ENCODE data around the gene SBNO2.

SBNO2 gene

DNA sequence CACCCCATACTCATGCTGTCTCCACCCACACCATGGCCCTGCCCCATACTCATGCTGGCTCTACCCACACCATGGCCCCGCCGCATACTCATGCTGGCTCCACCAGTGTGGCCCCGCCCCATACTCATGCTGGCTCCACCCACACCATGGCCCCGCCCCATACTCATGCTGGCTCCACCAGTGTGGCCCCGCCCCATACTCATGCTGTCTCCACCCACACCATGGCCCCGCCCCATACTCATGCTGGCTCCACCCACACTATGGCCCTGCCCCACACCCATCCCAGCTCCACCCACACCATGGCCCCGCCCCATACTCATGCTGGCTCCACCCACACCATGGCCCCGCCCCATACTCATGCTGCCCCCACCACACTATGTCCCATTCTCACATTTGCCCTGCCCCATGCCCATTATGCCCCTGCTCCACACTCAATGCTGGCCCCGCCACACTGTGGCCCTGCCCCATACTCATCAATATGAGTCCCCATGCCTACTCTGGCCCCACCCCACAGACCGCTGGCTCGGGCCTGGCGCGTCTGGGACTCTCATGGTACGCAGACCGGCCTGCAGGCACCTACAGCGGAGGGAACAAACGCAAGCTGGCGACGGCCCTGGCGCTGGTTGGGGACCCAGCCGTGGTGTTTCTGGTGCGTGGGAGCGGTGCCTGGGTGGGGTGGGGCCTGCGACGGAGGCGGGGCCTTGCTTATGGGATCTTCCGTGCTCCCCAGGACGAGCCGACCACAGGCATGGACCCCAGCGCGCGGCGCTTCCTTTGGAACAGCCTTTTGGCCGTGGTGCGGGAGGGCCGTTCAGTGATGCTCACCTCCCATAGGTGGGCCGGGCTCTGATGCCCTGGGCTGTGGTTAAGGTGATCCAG, 110.8 kb downstream of the SBNO2 start:
- WGBS (ENCODE audit: insufficient coverage), result 90% methylated on average over 18 of the region's 37 CpGs
- ChIA-PET POLR2A (no interaction called here), CTCF (interaction anchor here (0.6 to 3.8 kb wide), 5 partner anchors 10 to 50 kb away, joined by 3 to 18 read pairs (median 4); partner anchors contain the start of gene ABCA7)
- Histone ChIP-seq H3K36me3 (ENCODE audit: control insufficient read depth in 4 of 4, insufficient read depth in 4 of 4, low read length in 3 of 4) (peaks cover 0 to 10% (median 7%) of the 10 kb centered on the region in 4 experiments), H3K27me3 (replicated peaks in 2 of 5; ENCODE audit: control insufficient read depth in 4 of 5, insufficient read depth in 5 of 5, low read length in 4 of 5) (no peaks in the 10 kb centered on the region), H3K9me3 (ENCODE audit: control extremely low read depth in 1 of 5, control insufficient read depth in 4 of 5, insufficient read depth in 2 of 5, low read depth in 1 of 5, low read length in 4 of 5) (peaks cover 0 to 13% (median 7%) of the 10 kb centered on the region in 5 experiments), H3K4me3 (ENCODE audit: control insufficient read depth in 1 of 7, extremely low read depth in 1 of 7, insufficient read depth in 4 of 7, low read depth in 2 of 7, low read length in 6 of 7) (no peak overlapping the region), H3K4me1 (ENCODE audit: control extremely low read depth in 1 of 4, control insufficient read depth in 4 of 4, insufficient read depth in 4 of 4, low read length in 3 of 4) (peaks cover 0 to 34% (median 27%) of the 10 kb centered on the region in 4 experiments), H3K27ac (ENCODE audit: insufficient read depth in 1 of 2, low read depth in 1 of 2, low read length in 2 of 2, poor library complexity in 1 of 2, severe bottlenecking in 2 of 2) (no peak overlapping the region)
- DNase-seq, result peak; percentile 61 to 72 (median 67)

GRCh38 chr19:1062387-1063029, 111.6 kb downstream of the SBNO2 start:
- no peak overlapping the region for H3K27ac ChIP-seq (ENCODE audit: insufficient read depth in 1 of 2, low read depth in 1 of 2, low read length in 2 of 2, poor library complexity in 1 of 2, severe bottlenecking in 2 of 2)
- peaks cover 0 to 31% (median 22%) of the 10 kb centered on the region in 4 experiments for H3K4me1 ChIP-seq (ENCODE audit: control extremely low read depth in 1 of 4, control insufficient read depth in 4 of 4, insufficient read depth in 4 of 4, low read length in 3 of 4)
- WGBS (ENCODE audit: insufficient coverage), result 97% methylated on average over 14 of the region's 17 CpGs
- H3K9me3 ChIP-seq (ENCODE audit: control extremely low read depth in 1 of 5, control insufficient read depth in 4 of 5, insufficient read depth in 2 of 5, low read depth in 1 of 5, low read length in 4 of 5), result peaks cover 0 to 21% (median 14%) of the 10 kb centered on the region in 5 experiments
- H3K36me3 ChIP-seq (ENCODE audit: control insufficient read depth in 4 of 4, insufficient read depth in 4 of 4, low read length in 3 of 4), result peaks cover 0 to 16% (median 8%) of the 10 kb centered on the region in 4 experiments
- H3K27me3 ChIP-seq (replicated peaks in 2 of 5; ENCODE audit: control insufficient read depth in 4 of 5, insufficient read depth in 5 of 5, low read length in 4 of 5), result no peaks in the 10 kb centered on the region
- no peak overlapping the region for H3K4me3 ChIP-seq (ENCODE audit: control insufficient read depth in 1 of 7, extremely low read depth in 1 of 7, insufficient read depth in 4 of 7, low read depth in 2 of 7, low read length in 6 of 7)
- ChIA-PET CTCF (no interaction called here), POLR2A (no interaction called here)
- no peak for DNase-seq

GRCh38 chr19:1061987-1062386, 112.1 kb downstream of the SBNO2 start:
- Histone ChIP-seq H3K9me3 (ENCODE audit: control extremely low read depth in 1 of 5, control insufficient read depth in 4 of 5, insufficient read depth in 2 of 5, low read depth in 1 of 5, low read length in 4 of 5) (peaks cover 0 to 26% (median 19%) of the 10 kb centered on the region in 5 experiments), H3K4me3 (ENCODE audit: control insufficient read depth in 1 of 7, extremely low read depth in 1 of 7, insufficient read depth in 4 of 7, low read depth in 2 of 7, low read length in 6 of 7) (no peak overlapping the region), H3K36me3 (ENCODE audit: control insufficient read depth in 4 of 4, insufficient read depth in 4 of 4, low read length in 3 of 4) (peaks cover 0 to 18% (median 10%) of the 10 kb centered on the region in 4 experiments), H3K27ac (ENCODE audit: insufficient read depth in 1 of 2, low read depth in 1 of 2, low read length in 2 of 2, poor library complexity in 1 of 2, severe bottlenecking in 2 of 2) (no peak overlapping the region), H3K4me1 (ENCODE audit: control extremely low read depth in 1 of 4, control insufficient read depth in 4 of 4, insufficient read depth in 4 of 4, low read length in 3 of 4) (peaks cover 0 to 27% (median 21%) of the 10 kb centered on the region in 4 experiments), H3K27me3 (replicated peaks in 2 of 5; ENCODE audit: control insufficient read depth in 4 of 5, insufficient read depth in 5 of 5, low read length in 4 of 5) (no peaks in the 10 kb centered on the region)
- POLR2A ChIA-PET, result no interaction called here
- DNase-seq, result no peak
- 98% methylated on average over 20 of the region's 20 CpGs for WGBS (ENCODE audit: insufficient coverage)
- CTCF ChIA-PET, result no interaction called here

DNA sequence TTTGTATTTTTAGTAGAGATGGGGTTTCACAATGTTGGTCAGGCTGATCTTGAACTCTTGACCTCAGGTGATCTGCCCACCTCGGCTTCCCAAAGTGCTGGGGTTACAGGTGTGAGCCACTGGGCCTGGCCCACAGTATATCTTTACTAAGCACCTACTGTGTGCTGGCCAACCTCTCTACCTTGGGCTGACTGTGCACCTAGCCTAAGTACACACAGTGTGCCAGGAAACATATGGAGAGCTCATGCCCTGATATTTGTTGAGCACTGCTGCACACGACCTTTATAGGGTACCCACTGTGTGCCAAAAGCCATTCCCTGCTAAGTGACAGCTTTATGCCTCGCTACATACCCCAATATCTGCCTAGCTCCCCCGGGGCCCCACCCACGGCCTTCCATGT, 113.4 kb downstream of the SBNO2 start:
- CTCF ChIA-PET, result interaction anchor here (0.6 to 0.7 kb wide), 3 partner anchors 60 to 197 kb away, joined by 3 read pairs; partner anchors contain the start of gene GRIN3B
- DNase-seq, result no peak
- 93% methylated on average over 5 of the region's 5 CpGs for WGBS (ENCODE audit: insufficient coverage)
- Histone ChIP-seq H3K36me3 (ENCODE audit: control insufficient read depth in 4 of 4, insufficient read depth in 4 of 4, low read length in 3 of 4) (peaks cover 0 to 30% (median 22%) of the 10 kb centered on the region in 4 experiments), H3K4me3 (ENCODE audit: control insufficient read depth in 1 of 7, extremely low read depth in 1 of 7, insufficient read depth in 4 of 7, low read depth in 2 of 7, low read length in 6 of 7) (no peak overlapping the region), H3K27me3 (replicated peaks in 2 of 5; ENCODE audit: control insufficient read depth in 4 of 5, insufficient read depth in 5 of 5, low read length in 4 of 5) (no peaks in the 10 kb centered on the region), H3K9me3 (ENCODE audit: control extremely low read depth in 1 of 5, control insufficient read depth in 4 of 5, insufficient read depth in 2 of 5, low read depth in 1 of 5, low read length in 4 of 5) (peaks cover 0 to 38% (median 32%) of the 10 kb centered on the region in 5 experiments), H3K4me1 (ENCODE audit: control extremely low read depth in 1 of 4, control insufficient read depth in 4 of 4, insufficient read depth in 4 of 4, low read length in 3 of 4) (peaks cover 0 to 14% (median 10%) of the 10 kb centered on the region in 4 experiments), H3K27ac (ENCODE audit: insufficient read depth in 1 of 2, low read depth in 1 of 2, low read length in 2 of 2, poor library complexity in 1 of 2, severe bottlenecking in 2 of 2) (no peak overlapping the region)
- POLR2A ChIA-PET, result no interaction called here

DNA sequence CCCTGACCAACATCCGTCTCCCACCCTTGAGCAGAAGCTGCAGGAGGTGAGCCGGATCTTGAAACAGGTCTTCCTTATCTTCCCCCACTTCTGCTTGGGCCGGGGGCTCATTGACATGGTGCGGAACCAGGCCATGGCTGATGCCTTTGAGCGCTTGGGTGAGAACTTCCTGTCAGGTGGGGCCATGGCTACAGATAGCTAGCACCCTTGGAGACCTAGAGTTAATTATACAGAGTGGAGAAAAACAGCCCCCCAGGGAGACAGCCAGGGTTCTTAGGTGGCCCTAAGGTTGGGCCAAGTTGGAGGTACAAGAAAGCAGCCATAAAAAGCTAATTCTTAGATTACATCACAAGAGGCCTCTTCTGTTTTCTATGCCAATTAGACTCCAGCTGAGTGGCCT, 116.0 kb downstream of the SBNO2 start:
- H3K27me3 ChIP-seq (replicated peaks in 2 of 5; ENCODE audit: control insufficient read depth in 4 of 5, insufficient read depth in 5 of 5, low read length in 4 of 5), result no peaks in the 10 kb centered on the region
- no peak overlapping the region for H3K4me3 ChIP-seq (ENCODE audit: control insufficient read depth in 1 of 7, extremely low read depth in 1 of 7, insufficient read depth in 4 of 7, low read depth in 2 of 7, low read length in 6 of 7)
- no peak overlapping the region for H3K27ac ChIP-seq (ENCODE audit: insufficient read depth in 1 of 2, low read depth in 1 of 2, low read length in 2 of 2, poor library complexity in 1 of 2, severe bottlenecking in 2 of 2)
- peaks cover 0 to 43% (median 28%) of the 10 kb centered on the region in 4 experiments for H3K36me3 ChIP-seq (ENCODE audit: control insufficient read depth in 4 of 4, insufficient read depth in 4 of 4, low read length in 3 of 4)
- CTCF ChIA-PET, result interaction anchor here (1.5 kb wide), 1 partner anchor 18 kb away, joined by 4 read pairs; no protein-coding TSS in a partner anchor
- DNase-seq, result no peak
- POLR2A ChIA-PET, result no interaction called here
- peaks cover 0 to 40% (median 36%) of the 10 kb centered on the region in 5 experiments for H3K9me3 ChIP-seq (ENCODE audit: control extremely low read depth in 1 of 5, control insufficient read depth in 4 of 5, insufficient read depth in 2 of 5, low read depth in 1 of 5, low read length in 4 of 5)
- 100% methylated on average over 5 of the region's 5 CpGs for WGBS (ENCODE audit: insufficient coverage)
- H3K4me1 ChIP-seq (ENCODE audit: control extremely low read depth in 1 of 4, control insufficient read depth in 4 of 4, insufficient read depth in 4 of 4, low read length in 3 of 4), result no peaks in the 10 kb centered on the region
